AG04450 (cell line): Measurements from ENCODE around the gene C10orf71. TPM values are rescaled to one million over a fixed set of nuclear protein-coding genes. Genes with fewer than 3 reads are reported as not detected.

ENCODE experiments used
- CTCF ChIA-PET: fragments of 300-600, 350-600 bp; formaldehyde crosslinking; extraction: SDS; loops from one replicate; lab custom pipeline; 2022; ENCODE audit warnings: antibody characterized with exemption, inconsistent platforms; lab: Charles Lee
- POLR2A ChIA-PET: fragments of 350-600 bp; formaldehyde crosslinking; extraction: SDS; loops from one replicate; lab custom pipeline; 2021; ENCODE audit warnings: antibody characterized with exemption, inconsistent platforms; lab: Yijun Ruan, JAX
- DNase-seq: peaks from one replicate; pipeline ENCODE4 v3.0.0-alpha.2; 2011; ENCODE audit warnings: low read depth, low spot score
- H3K27ac ChIP-seq: one replicate; pipeline ENCODE4 v1.5.1; 2012; ENCODE audit warnings: low read depth, low read length, control low read depth
- H3K27me3 ChIP-seq: one replicate; pipeline ENCODE4 v1.6.0; 2012; ENCODE audit warnings: low read length; ENCODE audit not compliant: control insufficient read depth, insufficient read depth
- H3K4me3 ChIP-seq: 2 replicates; pipeline ENCODE4 v1.5.1; 2011; ENCODE audit warnings: mild to moderate bottlenecking, low read depth, low read length, control low read depth
- H3K9me3 ChIP-seq: 2 replicates; pipeline ENCODE4 v1.5.1; 2012; ENCODE audit warnings: low read length; ENCODE audit not compliant: control insufficient read depth, insufficient read depth
- polyA plus RNA-seq: library from polyadenylated mRNA; depleted of rRNA; stranded (reverse); fragments of >200 nt; gene quantifications from 2 replicates; pipeline ENCODE4 v1.2.3, GENCODE V29; 2011
- TF ChIP-seq, protein P1 (sequence below): IDR thresholded peaks from 2 replicates; pipeline ENCODE4 v1.5.1; 2011; ENCODE audit warnings: low read depth, low read length, control low read depth, inconsistent platforms

Gene C10orf71
- polyA plus RNA-seq, 1 experiment: not detected

DNA sequence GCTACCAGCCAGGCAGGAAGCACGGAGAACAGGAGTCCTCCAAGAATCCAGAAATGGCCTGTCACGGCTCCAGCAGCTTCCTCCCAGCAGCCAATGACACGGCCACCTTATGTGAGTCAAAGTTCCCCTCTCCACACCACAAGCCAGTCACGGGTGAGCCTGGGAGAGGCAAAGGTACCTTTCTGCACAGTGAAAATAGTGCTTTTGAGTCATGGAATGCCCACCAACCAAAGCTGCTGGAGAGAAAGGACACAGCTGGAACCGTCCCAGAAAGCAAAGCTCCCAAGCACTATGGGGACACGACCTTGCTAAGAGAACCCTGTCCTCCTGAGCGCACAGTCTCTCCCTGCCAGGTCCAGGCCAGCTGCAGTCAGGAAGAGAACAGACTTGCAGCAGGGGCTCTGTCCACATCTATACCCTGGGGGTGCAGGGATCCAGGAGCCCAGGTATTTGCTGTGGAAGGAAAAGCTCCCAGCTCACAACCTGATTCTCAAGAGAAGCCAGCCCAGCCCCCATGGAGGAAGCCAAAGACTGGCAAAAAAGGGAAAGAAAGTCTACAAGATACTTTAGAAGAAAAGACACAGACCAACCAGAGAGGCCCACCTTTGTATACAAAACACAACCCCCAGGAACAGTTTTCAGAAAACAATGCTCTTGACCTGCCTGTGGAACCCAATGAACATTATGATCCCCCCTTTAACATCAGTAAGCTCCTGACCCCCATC, 24.4 kb downstream of the C10orf71 start:
- POLR2A ChIA-PET: no interaction called here
- DNase-seq: no peak
- Histone ChIP-seq H3K4me3 (no peak overlapping the region), H3K9me3 (no peaks in the 10 kb centered on the region; the same call in 1 of the 2 replicates), H3K27me3 (no peaks in the 10 kb centered on the region), H3K27ac (no peak overlapping the region)
- TF ChIP-seq, protein P1, sequence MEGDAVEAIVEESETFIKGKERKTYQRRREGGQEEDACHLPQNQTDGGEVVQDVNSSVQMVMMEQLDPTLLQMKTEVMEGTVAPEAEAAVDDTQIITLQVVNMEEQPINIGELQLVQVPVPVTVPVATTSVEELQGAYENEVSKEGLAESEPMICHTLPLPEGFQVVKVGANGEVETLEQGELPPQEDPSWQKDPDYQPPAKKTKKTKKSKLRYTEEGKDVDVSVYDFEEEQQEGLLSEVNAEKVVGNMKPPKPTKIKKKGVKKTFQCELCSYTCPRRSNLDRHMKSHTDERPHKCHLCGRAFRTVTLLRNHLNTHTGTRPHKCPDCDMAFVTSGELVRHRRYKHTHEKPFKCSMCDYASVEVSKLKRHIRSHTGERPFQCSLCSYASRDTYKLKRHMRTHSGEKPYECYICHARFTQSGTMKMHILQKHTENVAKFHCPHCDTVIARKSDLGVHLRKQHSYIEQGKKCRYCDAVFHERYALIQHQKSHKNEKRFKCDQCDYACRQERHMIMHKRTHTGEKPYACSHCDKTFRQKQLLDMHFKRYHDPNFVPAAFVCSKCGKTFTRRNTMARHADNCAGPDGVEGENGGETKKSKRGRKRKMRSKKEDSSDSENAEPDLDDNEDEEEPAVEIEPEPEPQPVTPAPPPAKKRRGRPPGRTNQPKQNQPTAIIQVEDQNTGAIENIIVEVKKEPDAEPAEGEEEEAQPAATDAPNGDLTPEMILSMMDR: no peak
- CTCF ChIA-PET: no interaction called here

DNA sequence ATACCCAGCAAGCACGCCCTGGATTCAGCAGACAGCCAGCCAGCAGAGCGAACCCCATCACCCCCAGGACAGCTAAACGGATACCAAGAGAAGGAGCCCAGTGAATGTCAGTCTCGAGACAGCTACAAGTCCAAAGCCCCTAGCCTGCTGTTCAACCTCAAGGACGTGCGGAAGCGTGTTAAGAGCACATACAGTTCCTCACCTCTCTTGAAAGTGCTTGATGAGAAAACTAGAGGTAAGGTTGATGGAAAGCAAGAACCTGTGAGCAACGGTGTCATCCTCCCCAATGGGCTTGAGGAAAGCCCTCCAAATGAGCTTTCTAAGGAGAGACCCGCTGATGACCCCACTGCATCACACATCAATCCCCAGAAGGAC, 24.9 kb downstream of the C10orf71 start:
- no peaks in the 10 kb centered on the region; the same call in 1 of the 2 replicates for H3K9me3 ChIP-seq
- no peak overlapping the region for H3K27ac ChIP-seq
- H3K4me3 ChIP-seq: no peak overlapping the region
- ChIA-PET POLR2A (no interaction called here), CTCF (no interaction called here)
- DNase-seq: no peak
- H3K27me3 ChIP-seq: no peaks in the 10 kb centered on the region
- TF ChIP-seq, protein P1: no peak

DNA sequence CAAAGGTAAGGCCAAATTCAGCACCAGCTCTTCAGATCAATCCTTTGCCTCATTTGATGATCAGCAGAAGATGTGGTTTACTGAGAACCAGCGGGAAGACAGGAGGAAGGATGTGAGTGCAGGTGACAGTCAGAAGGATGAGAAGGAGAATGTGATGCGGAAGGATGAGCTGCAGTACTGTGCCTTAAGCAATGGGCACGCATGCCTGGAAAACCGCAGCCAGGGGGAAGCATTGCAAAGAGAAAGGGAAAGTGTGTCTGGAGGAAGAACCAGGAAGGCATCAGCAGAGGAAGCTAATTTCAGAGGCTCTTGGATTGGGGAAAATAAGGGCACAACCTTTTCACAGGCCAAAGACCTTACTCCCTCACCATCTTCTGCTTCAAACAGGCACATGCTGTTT, 25.7 kb downstream of the C10orf71 start:
- DNase-seq: no peak
- no peaks in the 10 kb centered on the region for H3K27me3 ChIP-seq
- TF ChIP-seq, protein P1: peak; percentile 23; the same call in 1 of the 2 replicates
- H3K9me3 ChIP-seq: no peaks in the 10 kb centered on the region; the same call in 1 of the 2 replicates
- POLR2A ChIA-PET: no interaction called here
- CTCF ChIA-PET: no interaction called here
- no peak overlapping the region for H3K27ac ChIP-seq
- H3K4me3 ChIP-seq: no peak overlapping the region

DNA sequence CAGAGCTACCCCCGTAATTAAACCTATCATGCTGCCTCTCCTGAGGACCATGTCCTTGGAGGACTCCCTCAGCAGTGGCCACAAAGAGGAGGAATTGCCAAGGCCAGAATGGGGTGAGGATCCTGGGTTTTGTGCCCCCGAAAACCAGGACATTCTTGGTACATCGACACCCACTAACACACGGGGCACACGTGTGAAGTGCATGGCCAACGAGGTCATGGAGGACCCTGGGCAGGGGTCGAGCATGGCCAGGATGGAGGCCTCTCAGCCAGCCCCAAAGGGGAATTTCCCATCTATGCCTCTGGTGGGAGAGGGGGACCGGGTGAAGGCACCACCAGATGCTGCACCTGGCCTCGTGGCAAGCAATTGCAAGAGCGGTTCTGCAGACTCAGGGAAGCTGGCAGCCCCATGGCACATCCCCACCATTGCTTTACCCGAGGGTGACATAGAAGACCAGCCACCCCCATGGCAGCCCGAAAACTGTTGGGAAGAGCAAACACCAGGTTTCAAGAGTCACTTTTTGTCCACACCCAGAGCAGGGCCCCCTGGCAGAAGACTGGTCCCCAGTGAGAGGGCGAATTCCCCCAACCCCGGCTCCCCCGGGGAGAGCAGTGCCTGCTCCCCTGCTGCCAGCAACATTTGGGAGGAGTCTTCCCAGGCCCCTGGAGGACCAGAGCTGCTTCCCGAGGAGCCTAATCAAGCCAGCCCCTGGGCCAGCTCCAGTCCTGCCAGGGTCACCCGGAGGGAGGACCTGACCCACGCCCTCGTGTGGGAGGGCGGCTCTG, 26.4 kb downstream of the C10orf71 start:
- Histone ChIP-seq H3K4me3 (no peak overlapping the region), H3K27ac (no peak overlapping the region), H3K27me3 (no peaks in the 10 kb centered on the region), H3K9me3 (no peaks in the 10 kb centered on the region; the same call in 1 of the 2 replicates)
- ChIA-PET POLR2A (no interaction called here), CTCF (no interaction called here)
- TF ChIP-seq, protein P1: no peak
- DNase-seq: no peak
